GM19351 (cell line): ENCODE measurements around the gene FAM24A.
A peak's percentile ranks its signal among the peaks of the same experiment; 100 is the strongest.

Experiments
- ATAC-seq: cut with Tn5 transposase; IDR thresholded peaks from one replicate; pipeline ENCODE4 v1.9.1; 2021; ENCODE audit warnings: mild to moderate bottlenecking, moderate library complexity; ENCODE audit not compliant: unreplicated experiment

FAM24A gene

DNA sequence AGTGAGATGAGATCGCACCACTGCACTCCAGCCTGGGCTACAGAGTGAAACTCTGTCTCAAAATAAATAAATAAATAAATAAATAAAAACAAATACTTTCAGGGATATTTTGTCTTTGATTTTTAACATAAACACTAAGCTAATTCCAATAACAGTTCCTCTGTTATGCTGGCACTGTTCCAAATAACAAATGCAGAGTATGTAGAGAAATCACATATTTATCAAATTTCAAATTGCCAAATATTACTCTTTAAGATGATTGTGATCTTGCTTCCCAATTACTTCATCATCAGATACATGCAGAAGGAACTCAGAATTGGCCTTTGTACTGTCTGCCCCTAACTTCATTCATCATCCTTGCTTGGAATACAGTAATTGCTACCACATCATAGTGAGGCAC is 19.7 kb downstream of the FAM24A start:
- ATAC-seq, result no peak

DNA sequence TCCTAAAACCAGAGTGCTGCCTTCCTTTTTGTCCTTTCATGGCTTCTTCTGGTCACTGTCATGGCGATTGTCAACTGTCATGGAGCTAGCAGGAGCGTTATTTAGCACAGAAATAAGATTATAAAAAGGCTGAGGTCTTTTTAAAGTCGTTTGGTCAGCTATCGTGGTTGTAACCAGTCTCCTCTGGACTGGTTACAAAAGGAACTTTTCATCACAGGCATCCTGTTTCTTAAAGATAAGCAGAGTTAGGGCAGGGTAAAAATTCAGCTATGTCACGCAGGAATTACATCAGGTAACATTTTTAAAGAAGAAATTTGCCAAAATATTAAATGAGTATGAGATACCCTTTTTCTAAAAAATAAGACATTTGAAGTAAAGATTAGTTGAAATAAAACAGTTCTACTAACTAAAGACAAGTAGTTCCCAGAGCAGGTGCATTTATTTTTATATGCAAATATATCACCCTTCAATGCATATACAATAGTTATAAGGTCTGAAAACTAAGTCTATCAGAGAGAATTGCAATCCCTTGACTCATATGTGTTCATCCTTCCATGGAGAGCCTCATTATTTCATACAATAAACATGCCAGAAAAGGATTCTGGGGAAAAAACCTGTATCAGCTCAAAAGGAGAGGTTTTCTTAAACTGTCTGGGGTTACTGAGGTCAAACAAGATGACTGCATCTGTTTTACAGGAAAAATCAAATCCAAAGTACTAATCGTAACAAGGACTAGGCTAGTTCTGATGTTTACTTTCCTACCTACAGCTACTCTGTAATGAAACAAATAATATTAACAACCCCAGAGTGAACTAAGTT is 20.9 kb downstream of the FAM24A start:
- ATAC-seq, result no peak

DNA sequence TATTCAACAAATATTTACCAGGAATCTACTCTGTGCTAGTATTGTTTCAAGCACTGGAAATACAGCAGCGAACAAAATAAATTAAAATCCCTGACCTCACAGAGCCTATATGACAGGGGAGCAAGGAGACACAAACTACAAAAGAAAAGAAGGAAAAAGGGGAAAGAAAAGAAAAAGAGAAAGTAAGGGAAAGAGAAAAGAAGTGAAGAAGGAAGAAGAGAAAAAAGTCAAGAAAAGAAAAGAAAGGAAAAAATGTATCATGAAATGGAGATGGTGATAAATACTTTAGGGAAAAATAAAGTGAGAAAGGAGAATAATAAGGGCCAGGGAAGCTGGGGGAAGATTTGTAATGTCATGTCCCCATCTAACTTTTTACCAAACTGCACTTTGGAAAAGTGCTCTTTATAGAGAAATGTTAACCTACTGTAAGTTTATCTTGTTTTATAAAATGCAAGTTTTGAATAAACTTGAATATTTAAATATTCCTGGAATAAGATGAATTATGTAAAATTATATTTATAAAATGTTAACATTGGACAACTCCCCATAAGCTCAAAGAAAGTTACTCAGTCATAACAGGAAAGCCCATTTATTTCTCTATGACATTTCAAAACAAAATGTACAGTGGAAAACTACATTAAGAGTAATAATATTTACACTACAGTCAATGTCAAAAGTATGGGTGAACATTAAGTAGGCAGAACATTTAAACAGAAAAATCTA is 28.9 kb downstream of the FAM24A start:
- no peak for ATAC-seq

DNA sequence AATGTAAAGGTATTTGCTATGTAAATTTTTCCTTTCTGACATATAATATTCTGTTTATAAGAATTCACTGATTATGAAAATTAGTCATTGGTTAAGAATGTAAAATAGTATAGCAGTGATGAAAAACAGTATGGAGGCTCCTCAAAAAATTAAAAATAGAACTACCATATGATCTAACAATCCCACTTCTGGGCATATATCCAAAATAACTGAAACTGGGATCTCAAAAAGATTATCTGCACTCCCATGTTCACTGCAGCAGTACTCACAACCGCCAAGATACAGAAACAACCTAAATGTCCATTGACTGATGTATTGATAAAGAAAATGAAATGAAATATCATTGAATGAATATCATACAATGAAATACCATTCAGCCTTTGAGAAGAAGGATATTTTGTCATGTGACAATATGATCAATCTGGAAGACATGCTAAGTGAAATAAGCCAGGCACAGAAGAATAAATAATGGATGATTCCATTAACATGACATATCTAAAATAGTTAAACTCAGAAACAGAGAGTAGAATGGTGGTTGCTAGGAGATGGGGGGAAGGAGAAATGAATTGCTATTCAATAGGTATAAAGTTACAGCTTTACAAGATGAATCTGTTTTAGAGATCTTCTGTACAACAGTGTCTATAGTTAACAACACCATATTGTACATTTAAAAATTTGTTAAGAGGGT is 29.6 kb downstream of the FAM24A start:
- no peak for ATAC-seq

DNA sequence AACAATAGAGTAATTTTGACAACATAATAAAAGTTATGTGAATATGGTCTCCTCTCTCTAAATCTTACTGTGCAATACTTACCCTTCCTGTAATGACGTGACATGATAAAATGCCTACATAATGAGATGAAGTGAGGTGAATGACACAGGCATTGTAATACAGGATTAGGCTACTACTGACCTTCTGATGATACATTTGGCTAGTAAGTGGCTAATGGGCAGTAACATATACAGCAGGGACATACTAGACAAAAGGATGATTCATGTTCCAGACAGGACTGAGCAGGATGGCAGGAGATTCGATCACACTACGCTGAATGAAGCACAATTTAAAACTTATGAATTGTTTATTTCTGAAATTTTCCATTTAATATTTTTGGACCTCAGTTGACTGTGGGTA is 38.9 kb downstream of the FAM24A start:
- ATAC-seq, result no peak

DNA sequence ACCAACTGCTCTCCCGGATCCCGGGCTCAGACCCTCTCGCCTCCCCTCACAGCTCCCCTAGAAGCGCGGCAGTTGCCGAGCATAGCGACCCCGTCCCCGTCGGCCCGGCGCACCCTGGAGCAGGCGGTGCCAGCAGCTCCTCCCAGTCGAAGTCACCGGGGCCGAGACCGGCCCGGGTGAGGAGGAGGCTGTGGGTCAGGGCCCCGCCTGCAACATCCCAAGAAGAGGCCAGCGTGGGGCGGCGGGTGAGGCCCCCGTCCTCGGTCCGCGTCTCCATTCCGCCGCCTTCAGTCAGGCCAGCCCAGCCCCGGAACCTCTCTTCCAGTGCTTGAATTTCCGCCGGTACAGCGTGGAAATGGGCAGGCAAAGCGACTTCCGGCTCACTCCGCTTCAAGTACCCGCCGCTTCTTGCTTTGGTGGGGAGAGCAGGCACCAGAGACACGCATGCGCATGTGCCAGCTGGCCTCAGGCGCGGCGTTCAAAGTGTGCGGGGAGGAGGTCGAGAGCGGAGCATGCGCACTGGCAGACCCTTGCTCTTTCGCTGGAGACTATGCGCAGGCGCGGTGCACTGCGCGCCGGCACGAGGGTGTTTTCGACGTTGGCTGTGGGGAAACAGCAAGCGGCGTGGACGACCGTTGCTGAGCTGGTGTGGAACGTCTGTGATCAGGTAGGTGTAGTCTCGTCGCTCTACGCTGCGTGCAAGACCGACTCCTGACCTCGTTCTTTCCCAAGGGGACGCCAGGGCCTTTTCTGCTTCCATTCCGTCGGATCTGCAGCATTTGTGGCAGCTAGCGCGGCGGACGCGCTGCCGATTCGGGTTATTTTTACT is 43.7 kb downstream of the FAM24A start, which contains the start of gene C10orf88:
TSS of gene C10orf88 (minus strand) at position 326 of the 829 bp plus-strand sequence. CDS start at position 277, 49 bp downstream.
- peak; percentile 99 for ATAC-seq

DNA sequence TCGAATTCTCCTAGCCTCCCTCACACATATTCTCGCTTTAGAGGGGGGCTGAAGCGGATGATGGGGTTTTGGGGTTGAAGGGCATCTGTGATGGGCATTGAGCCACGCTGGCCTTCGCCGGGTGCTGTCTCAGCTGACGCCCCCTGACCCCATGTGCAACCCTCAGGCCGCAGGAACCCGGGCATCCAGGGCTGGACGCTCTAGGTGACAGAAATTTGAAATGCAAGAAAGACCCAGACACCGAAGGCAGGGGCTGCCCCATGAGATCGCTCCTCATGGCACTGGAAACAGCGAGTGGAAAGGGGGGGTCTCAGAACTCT is 44.3 kb downstream of the FAM24A start:
- no peak for ATAC-seq

DNA sequence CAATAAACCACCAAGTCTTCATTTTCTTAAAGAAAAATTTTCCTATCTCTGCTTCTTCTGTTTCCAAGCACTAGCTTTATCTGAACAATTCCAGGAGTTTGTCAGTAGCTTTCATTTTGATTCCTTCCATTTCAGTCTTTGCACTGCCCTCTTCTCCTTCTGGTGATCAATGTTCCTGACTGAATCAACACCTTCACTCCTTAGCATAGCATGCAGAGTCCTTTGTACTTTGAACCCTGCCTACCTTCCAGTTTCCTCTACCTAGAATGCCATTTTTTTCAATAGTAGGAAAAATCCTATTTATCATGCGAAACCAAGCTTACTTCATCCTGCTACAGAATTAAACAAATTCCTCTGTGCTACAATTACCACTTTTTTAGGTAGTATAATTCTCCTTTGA is 45.5 kb downstream of the FAM24A start:
- no peak for ATAC-seq

DNA sequence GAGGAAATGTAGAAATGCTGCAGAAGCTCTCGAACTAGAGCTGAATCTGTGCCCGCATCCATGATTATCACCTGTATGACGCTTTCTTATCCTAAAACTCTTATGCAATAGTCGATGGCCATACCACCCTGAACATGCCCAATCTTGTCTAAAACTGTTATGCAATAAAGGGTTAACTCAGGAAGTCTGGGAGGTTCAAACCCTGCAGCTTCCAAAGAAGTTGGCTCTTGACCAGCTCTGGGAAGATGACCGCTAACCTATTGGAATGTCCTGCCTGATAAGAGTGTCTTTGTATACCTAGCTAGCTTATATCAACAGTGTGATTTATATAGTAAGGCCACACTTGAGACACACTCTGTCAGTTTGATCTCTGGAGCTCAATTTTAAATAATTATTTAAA is 47.1 kb downstream of the FAM24A start:
- ATAC-seq, result no peak

DNA sequence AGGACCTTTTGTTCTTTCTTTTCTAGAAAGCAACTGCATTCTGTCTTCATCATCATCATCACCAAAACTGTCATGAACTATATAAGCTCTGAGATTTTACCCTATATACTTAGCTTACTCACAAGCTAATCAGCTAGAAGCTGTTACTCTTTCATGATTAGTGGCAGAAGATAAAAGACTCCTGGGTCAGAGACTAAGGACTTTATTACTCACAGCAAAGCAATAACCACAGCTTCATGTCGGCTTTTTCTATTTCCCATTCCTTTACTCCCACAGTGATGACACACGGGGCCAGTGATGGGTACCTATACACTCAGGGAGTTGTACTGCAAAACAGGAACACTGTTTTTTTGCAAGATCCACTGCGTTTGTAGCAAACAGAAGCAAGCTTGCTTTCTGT is 52.0 kb downstream of the FAM24A start:
- no peak for ATAC-seq
